ENCODE data around the gene PARL.

- no peak for TF ChIP-seq CTCF (conservative IDR thresholded peaks at IDR 0.05; ENCODE audit: low read length)
- no peak for TF ChIP-seq EZH2phosphoT487 (IDR thresholded peaks at IDR 0.05; ENCODE audit: borderline replicate concordance)
Measured at GRCh38 chr3:183911087-183911486, 26.4 kb upstream of the PARL start.
